CD4-positive, alpha-beta T cell (primary cell): Measurements from ENCODE around the gene AGBL5. TPM values are rescaled to one million over a fixed set of nuclear protein-coding genes. Genes with fewer than 3 reads are reported as not detected.

Experiments
- ATAC-seq: fragments of 200-7000 bp; cut with Tn5 transposase; one replicate; pipeline ENCODE4 v1.10.0; 2022; ENCODE audit warnings: mild to moderate bottlenecking; ENCODE audit not compliant: poor library complexity
- CTCF ChIA-PET: fragments of 350-600 bp; sonication (Branson Sonifier 250); formaldehyde crosslinking; loops from one replicate; lab custom pipeline; 2021; ENCODE audit warnings: antibody characterized with exemption, inconsistent platforms; lab: Charles Lee
- POLR2A ChIA-PET: fragments of 350-600 bp; sonication (Branson Sonifier 250); formaldehyde crosslinking; loops from one replicate; lab custom pipeline; 2021; ENCODE audit warnings: antibody characterized with exemption, inconsistent platforms; lab: Charles Lee
- DNase-seq, 14 experiments: peaks; one replicate each; pipeline ENCODE4 v3.0.0-alpha.2; 2013 to 2020; ENCODE audit warnings: mixed read lengths in 2 of 14
- H3K27ac ChIP-seq, 2 donors: one replicate each; pipeline versions ENCODE4 v1.5.1 to v1.7.0; 2013; ENCODE audit warnings: low read length in 2 of 2, low read depth in 1 of 2, mild to moderate bottlenecking in 1 of 2
- H3K27me3 ChIP-seq, 2 experiments: 1 replicate in 1 of 2; 2 replicates in 1 of 2; pipeline versions ENCODE4 v1.6.1 to v1.7.0; 2013; ENCODE audit warnings: low read length in 2 of 2, control low read depth in 1 of 2, mild to moderate bottlenecking in 1 of 2, moderate library complexity in 1 of 2; ENCODE audit not compliant: insufficient read depth in 2 of 2, control insufficient read depth in 1 of 2
- H3K36me3 ChIP-seq: one replicate; pipeline ENCODE4 v1.6.1; 2013; ENCODE audit warnings: low read length, control low read depth; ENCODE audit not compliant: insufficient read depth
- H3K4me1 ChIP-seq: one replicate; pipeline ENCODE4 v1.6.1; 2013; ENCODE audit warnings: low read length, control low read depth; ENCODE audit not compliant: insufficient read depth
- H3K4me3 ChIP-seq: one replicate; pipeline ENCODE4 v1.5.1; 2013; ENCODE audit warnings: mild to moderate bottlenecking, low read length, moderate library complexity
- H3K9me3 ChIP-seq, 2 experiments: 1 replicate in 1 of 2; 2 replicates in 1 of 2; pipeline versions ENCODE4 v1.6.1 to v1.7.0; 2013; ENCODE audit warnings: low read length in 2 of 2, mild to moderate bottlenecking in 2 of 2, control low read depth in 1 of 2, moderate library complexity in 1 of 2; ENCODE audit not compliant: control insufficient read depth in 1 of 2, insufficient read depth in 1 of 2
- H3K27ac Mint-ChIP-seq: one replicate; pipeline ENCODE4 v1.8.0; 2020; ENCODE audit warnings: mixed read lengths
- H3K27me3 Mint-ChIP-seq: one replicate; pipeline ENCODE4 v1.8.0; 2021; ENCODE audit warnings: mixed read lengths
- H3K36me3 Mint-ChIP-seq: one replicate; pipeline ENCODE4 v1.8.0; 2021; ENCODE audit warnings: low read depth, mixed read lengths
- H3K4me1 Mint-ChIP-seq: one replicate; pipeline ENCODE4 v1.8.0; 2021; ENCODE audit warnings: low read depth, mixed read lengths
- H3K4me3 Mint-ChIP-seq: one replicate; pipeline ENCODE4 v1.8.0; 2020; ENCODE audit warnings: mild to moderate bottlenecking, mixed read lengths
- H3K9me3 Mint-ChIP-seq: one replicate; pipeline ENCODE4 v1.8.0; 2020; ENCODE audit warnings: mixed read lengths
- intact Hi-C, 2 experiments: fragments of 100-400 bp; cut with DNase I in 1 of 2; cut with micrococcal nuclease in 1 of 2; formaldehyde crosslinking; loops; one replicate each; pipeline versions ENCODE4 v1.15.1 to v1.9.0; 2023 to 2025; cut with DNase I, micrococcal nuclease
- total RNA-seq, 174 experiments: library from RNA in 2 of 174; stranded (reverse) in 2 of 174; gene quantifications; one replicate each; pipeline ENCODE4 v1.2.3 and lab custom pipeline; 2021 to 2026
- TF ChIP-seq, protein P1 (sequence below): fragments of 200-600 bp; IDR thresholded peaks from one replicate; pipeline ENCODE4 v1.8.0; 2022; ENCODE audit warnings: antibody characterized with exemption, mild to moderate bottlenecking

Gene AGBL5
- total RNA-seq, 2 experiments from 2014 or later = 10.8 to 11.6 TPM

GRCh38 chr2:27008678-27009077 is 42.8 kb upstream of the AGBL5 start:
- Mint-ChIP-seq H3K4me1 (peaks cover 8% of the 10 kb centered on the region), H3K4me3 (no peak overlapping the region), H3K27ac (no peak overlapping the region), H3K36me3 (no peaks in the 10 kb centered on the region), H3K9me3 (no peaks in the 10 kb centered on the region), H3K27me3 (peaks cover 4% of the 10 kb centered on the region)
- no peaks in the 10 kb centered on the region for H3K36me3 ChIP-seq
- intact Hi-C loops = no loop called here
- POLR2A ChIA-PET = no interaction called here
- TF ChIP-seq, protein P1, sequence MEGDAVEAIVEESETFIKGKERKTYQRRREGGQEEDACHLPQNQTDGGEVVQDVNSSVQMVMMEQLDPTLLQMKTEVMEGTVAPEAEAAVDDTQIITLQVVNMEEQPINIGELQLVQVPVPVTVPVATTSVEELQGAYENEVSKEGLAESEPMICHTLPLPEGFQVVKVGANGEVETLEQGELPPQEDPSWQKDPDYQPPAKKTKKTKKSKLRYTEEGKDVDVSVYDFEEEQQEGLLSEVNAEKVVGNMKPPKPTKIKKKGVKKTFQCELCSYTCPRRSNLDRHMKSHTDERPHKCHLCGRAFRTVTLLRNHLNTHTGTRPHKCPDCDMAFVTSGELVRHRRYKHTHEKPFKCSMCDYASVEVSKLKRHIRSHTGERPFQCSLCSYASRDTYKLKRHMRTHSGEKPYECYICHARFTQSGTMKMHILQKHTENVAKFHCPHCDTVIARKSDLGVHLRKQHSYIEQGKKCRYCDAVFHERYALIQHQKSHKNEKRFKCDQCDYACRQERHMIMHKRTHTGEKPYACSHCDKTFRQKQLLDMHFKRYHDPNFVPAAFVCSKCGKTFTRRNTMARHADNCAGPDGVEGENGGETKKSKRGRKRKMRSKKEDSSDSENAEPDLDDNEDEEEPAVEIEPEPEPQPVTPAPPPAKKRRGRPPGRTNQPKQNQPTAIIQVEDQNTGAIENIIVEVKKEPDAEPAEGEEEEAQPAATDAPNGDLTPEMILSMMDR = no peak
- no peaks in the 10 kb centered on the region for H3K9me3 ChIP-seq
- no peaks in the 10 kb centered on the region for H3K27me3 ChIP-seq
- H3K4me1 ChIP-seq = no peaks in the 10 kb centered on the region
- H3K4me3 ChIP-seq = no peak overlapping the region
- CTCF ChIA-PET = no interaction called here
- no peak overlapping the region for H3K27ac ChIP-seq
- DNase-seq = no peak
- ATAC-seq = no peak

DNA sequence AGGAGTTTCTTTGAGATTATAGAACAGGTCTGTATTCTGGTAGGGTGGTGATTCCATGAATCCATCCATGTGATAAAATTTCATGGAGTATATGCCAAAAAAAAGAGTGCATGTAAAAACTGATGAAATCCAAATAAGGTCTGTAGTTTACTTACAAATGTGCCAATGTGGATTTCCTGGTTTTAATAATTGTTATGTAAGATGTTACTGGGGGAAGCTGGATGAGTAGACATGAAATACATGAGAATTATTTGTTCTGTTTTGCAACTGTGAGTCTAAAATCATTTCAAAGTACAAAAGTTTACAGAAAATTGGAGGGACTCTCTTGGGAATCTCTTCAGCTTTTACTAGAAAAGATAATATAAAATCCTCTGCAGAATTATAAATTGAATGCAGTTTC is 42.4 kb upstream of the AGBL5 start:
- no peaks in the 10 kb centered on the region for H3K36me3 ChIP-seq
- no peaks in the 10 kb centered on the region for H3K27me3 ChIP-seq
- peaks cover 8% of the 10 kb centered on the region for H3K4me1 Mint-ChIP-seq
- H3K4me3 Mint-ChIP-seq = no peak overlapping the region
- TF ChIP-seq, protein P1 = no peak
- no peaks in the 10 kb centered on the region for H3K9me3 ChIP-seq
- no peaks in the 10 kb centered on the region for H3K9me3 Mint-ChIP-seq
- ATAC-seq (no peak), DNase-seq (no peak)
- intact Hi-C loops = no loop called here
- H3K36me3 Mint-ChIP-seq = no peaks in the 10 kb centered on the region
- no peak overlapping the region for H3K27ac ChIP-seq
- POLR2A ChIA-PET = no interaction called here
- CTCF ChIA-PET = no interaction called here
- no peaks in the 10 kb centered on the region for H3K4me1 ChIP-seq
- no peak overlapping the region for H3K27ac Mint-ChIP-seq
- H3K4me3 ChIP-seq = no peak overlapping the region
- H3K27me3 Mint-ChIP-seq = peaks cover 4% of the 10 kb centered on the region

DNA sequence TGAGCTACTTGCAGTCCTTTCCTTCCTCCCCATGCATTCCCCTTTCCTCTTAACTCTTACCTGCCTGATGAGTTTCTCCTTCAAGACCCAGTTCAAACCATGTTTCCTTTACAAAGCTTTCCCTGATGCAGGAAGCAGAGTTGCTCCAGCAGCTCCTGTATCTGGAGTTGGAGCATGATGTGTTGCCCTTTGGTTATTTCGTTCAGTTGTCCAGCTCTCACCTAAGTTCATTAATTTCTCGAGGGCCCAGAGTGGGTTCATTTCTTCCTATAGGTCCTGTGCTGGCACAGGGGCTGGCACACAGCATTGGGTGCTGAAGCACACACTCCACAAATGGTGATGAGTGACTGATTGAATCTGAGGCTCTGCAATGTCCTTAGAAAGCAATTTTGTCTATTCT is 41.8 kb upstream of the AGBL5 start:
- H3K4me1 Mint-ChIP-seq = peaks cover 8% of the 10 kb centered on the region
- Histone ChIP-seq H3K27ac (no peak overlapping the region), H3K36me3 (no peaks in the 10 kb centered on the region), H3K4me1 (no peaks in the 10 kb centered on the region), H3K9me3 (no peaks in the 10 kb centered on the region), H3K4me3 (no peak overlapping the region), H3K27me3 (no peaks in the 10 kb centered on the region)
- no peak overlapping the region for H3K4me3 Mint-ChIP-seq
- peaks cover 4% of the 10 kb centered on the region for H3K27me3 Mint-ChIP-seq
- ATAC-seq (no peak), DNase-seq (no peak)
- H3K27ac Mint-ChIP-seq = no peak overlapping the region
- TF ChIP-seq, protein P1 = no peak
- POLR2A ChIA-PET = interaction anchor here (0.8 kb wide), 1 partner anchor 1062 kb away, joined by 3 read pairs; no protein-coding TSS in a partner anchor
- no peaks in the 10 kb centered on the region for H3K9me3 Mint-ChIP-seq
- intact Hi-C loops = no loop called here
- H3K36me3 Mint-ChIP-seq = no peaks in the 10 kb centered on the region
- CTCF ChIA-PET = no interaction called here
